ENCODE data around the gene ELOA. TPM values are rescaled to one million over a fixed set of nuclear protein-coding genes. Genes with fewer than 3 reads are reported as not detected.

Gene ELOA
- total and polyA plus RNA-seq, 9 of the 15 experiments (the other 6 are each of a cell fraction or from before 2014, with no cell fraction given), result 31.9 to 98.6 (median 61.3) TPM

DNA sequence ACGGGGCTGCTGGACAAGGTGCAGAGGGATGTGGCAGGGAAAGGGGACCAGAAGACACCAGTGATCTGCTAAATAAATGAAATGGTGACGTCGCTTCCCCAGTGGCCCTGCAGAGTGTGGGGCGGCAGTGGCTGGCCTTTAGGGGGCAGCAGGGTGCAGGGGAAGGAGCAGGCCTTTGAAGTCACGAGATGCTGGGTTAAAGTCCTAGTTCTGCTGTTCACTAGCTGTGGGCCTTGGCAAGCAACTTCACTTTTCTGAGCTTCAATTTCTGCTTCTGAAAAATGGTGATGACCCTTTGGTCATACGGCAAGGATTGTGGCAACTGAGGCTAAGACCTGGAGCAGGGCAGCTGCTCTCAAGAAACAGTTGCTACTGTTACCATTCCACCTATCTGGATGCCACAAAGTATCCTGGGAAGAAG, 66.5 kb downstream of the ELOA start (continued):
- no peak for TF ChIP-seq MGA (IDR thresholded peaks at IDR 0.05)
- TF ChIP-seq U2AF1 (optimal IDR thresholded peaks at IDR 0.05; ENCODE audit: low read depth, low read length), result no peak
- TF ChIP-seq PHF21A (IDR thresholded peaks at IDR 0.05; ENCODE audit: borderline replicate concordance, low read depth), result no peak
- no peak for TF ChIP-seq CBX2 (IDR thresholded peaks at IDR 0.05; ENCODE audit: insufficient read depth, low read length, poor library complexity, severe bottlenecking)
- no peak for TF ChIP-seq ZNF408 (CRISPR knock-in tag; IDR thresholded peaks at IDR 0.05; ENCODE audit: low read depth)
- no peak for TF ChIP-seq CEBPB (tag; IDR thresholded peaks at IDR 0.05)
- no peak for TF ChIP-seq SUPT5H (IDR thresholded peaks at IDR 0.05)
- TF ChIP-seq, protein P1, sequence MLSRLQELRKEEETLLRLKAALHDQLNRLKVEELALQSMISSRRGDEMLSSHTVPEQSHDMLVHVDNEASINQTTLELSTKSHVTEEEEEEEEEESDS (CRISPR knock-in tag; IDR thresholded peaks at IDR 0.05), result no peak
- 0 out of 2 replicates have a peak, but pooled peaks have one; percentile 31 for TF ChIP-seq HDAC8 (tag; IDR thresholded peaks at IDR 0.05)
- no peak; the same call in 1 of the 2 replicates for TF ChIP-seq SOX6 (IDR thresholded peaks at IDR 0.05)
- no peak for TF ChIP-seq STAT5A (IDR thresholded peaks at IDR 0.05; ENCODE audit: borderline replicate concordance, low read length)
- TF ChIP-seq TCF7 (IDR thresholded peaks at IDR 0.05; ENCODE audit: borderline replicate concordance), result peak; percentile 99
- TF ChIP-seq ZNF134 (CRISPR knock-in tag; conservative IDR thresholded peaks at IDR 0.05), result no peak
- TF ChIP-seq KLF13 (tag; IDR thresholded peaks at IDR 0.05; ENCODE audit: borderline replicate concordance, low read depth), result no peak
- TF ChIP-seq, protein P2, sequence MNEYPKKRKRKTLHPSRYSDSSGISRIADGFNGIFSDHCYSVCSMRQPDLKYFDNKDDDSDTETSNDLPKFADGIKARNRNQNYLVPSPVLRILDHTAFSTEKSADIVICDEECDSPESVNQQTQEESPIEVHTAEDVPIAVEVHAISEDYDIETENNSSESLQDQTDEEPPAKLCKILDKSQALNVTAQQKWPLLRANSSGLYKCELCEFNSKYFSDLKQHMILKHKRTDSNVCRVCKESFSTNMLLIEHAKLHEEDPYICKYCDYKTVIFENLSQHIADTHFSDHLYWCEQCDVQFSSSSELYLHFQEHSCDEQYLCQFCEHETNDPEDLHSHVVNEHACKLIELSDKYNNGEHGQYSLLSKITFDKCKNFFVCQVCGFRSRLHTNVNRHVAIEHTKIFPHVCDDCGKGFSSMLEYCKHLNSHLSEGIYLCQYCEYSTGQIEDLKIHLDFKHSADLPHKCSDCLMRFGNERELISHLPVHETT (CRISPR knock-in tag; conservative IDR thresholded peaks at IDR 0.05 in 1 of 2, IDR thresholded peaks at IDR 0.05 in 1 of 2), result no peak
- no peak for TF ChIP-seq SMARCC2 (IDR thresholded peaks at IDR 0.05; ENCODE audit: low read depth)
- TF ChIP-seq FOXP1 (CRISPR knock-in tag; IDR thresholded peaks at IDR 0.05), result no peak

Measured in K562 (cell line).